DMS53 treated with DMSO at 0.1 percent for 48 hours (cell line): ENCODE data around the gene PTTG1IP.

Experiments
- DNase-seq: peaks from one replicate; lab custom pipeline; 2025; ENCODE audit not compliant: unreplicated experiment; lab: John Stamatoyannopoulos, UW

Gene PTTG1IP

DNA sequence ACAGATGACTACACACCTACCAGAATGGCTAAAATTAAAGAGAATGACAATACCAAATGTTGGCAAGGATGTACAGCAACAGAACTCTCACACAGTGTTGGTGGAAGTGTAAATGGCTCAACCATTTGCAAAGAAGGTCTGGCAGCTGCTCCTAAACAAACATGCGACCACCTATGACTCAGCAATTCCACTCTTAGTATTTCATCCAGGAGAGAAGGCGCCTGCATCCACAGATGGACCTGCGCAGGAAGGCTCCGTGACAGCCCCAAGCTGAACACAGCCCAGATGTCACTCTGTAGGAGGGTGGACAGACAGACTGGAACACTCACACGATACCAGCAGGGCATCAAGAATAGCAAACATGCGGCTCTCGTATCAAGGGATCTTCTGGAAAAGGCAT lies 6.7 kb downstream of the PTTG1IP start:
- no peak for DNase-seq

- DNase-seq, result no peak
Measured at GRCh38 chr21:44865561-44866280, 7.8 kb downstream of the PTTG1IP start.

DNA sequence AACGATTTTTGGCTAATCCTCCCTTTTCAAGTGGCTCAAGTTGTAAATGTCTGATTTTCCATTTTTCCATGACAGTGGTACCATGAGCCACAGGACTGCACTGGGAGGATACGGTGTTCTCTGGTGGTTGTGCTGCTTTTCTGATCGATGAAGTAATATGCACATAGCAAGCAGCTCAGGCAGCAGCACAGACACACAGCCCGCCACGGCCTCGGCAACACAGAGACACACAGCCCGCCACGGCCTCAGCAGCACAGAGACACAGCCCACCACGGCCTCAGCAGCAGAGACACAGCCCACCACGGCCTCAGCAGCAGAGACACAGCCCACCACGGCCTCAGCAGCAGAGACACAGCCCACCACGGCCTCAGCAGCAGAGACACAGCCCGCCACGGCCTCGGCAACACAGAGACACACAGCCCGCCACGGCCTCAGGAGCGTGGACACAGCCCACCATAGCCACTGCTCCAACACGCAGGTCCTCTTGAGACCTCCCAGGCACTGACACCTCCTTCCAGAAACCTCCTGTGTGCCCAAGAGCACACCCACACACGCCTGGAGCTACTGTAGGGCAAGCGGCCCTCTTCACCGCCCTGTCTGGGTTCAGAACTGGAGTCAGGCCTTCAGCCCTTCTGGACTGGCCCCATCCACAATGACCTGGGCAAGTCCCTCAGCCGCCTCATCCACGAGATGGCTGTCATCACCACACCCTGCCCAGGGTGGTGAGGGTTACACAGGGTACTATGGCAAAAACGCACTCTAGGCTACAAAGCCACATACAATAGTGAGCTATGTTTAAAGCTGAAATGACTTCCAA lies 10.4 kb downstream of the PTTG1IP start:
- DNase-seq, result no peak

- no peak for DNase-seq
Measured at GRCh38 chr21:44858791-44859190, 14.7 kb downstream of the PTTG1IP start.

GRCh38 chr21:44858291-44858690 lies 15.2 kb downstream of the PTTG1IP start:
- DNase-seq, result no peak

- no peak for DNase-seq
Measured at GRCh38 chr21:44857127-44857892, 16.2 kb downstream of the PTTG1IP start.

GRCh38 chr21:44856131-44856530 lies 17.4 kb downstream of the PTTG1IP start:
- no peak for DNase-seq

- no peak for DNase-seq
Measured at GRCh38 chr21:44855572-44855971, 17.9 kb downstream of the PTTG1IP start.

DNA sequence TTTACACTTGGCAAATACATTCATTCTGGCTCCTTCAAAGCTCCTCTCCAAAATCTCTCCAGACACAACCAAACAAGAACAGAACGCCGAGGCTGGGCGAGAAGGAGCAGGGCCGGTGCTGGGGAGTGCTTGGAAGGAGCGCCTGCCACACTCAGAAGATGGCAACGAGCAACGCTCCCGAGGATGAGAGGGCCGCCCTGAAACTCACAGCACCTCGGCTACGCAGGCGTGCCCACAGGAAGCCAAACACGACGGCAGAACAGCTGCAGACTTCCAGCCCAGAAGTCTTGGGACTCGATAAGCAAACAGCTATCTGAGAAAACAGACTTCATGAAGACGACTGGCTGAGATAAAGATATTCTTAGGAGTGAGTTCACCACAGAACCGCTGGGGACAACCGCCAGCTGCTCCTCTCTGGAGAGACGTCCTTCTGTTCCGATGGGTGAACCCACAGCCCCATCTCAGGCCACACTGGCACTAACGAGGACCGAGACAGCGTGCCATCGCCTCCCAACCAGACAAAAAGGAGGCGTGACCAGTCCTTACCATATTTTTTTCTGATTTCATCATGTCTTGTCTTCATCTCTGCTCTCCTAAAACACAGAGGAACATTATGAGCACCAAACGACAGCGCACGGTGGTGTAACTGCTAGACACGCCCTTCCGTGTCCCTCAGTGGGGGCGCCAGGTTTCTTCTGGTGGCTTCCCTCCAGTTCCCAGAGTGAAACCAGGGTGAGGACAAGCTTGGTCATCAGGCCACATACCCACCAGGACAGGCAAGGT lies 18.6 kb downstream of the PTTG1IP start:
- no peak for DNase-seq

DNA sequence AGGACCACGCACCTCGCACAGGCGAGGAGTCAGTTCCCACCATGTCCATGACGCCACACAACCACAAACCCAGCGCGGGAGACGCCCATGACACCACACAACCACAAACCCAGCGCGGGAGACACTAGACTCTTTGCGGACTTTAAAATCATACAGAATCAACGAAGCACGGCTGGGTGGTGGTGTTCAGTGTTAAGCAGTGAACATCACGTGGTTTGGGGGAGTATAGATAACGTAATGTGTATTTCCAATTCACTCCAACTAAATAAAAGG lies 19.2 kb downstream of the PTTG1IP start:
- no peak for DNase-seq

DNA sequence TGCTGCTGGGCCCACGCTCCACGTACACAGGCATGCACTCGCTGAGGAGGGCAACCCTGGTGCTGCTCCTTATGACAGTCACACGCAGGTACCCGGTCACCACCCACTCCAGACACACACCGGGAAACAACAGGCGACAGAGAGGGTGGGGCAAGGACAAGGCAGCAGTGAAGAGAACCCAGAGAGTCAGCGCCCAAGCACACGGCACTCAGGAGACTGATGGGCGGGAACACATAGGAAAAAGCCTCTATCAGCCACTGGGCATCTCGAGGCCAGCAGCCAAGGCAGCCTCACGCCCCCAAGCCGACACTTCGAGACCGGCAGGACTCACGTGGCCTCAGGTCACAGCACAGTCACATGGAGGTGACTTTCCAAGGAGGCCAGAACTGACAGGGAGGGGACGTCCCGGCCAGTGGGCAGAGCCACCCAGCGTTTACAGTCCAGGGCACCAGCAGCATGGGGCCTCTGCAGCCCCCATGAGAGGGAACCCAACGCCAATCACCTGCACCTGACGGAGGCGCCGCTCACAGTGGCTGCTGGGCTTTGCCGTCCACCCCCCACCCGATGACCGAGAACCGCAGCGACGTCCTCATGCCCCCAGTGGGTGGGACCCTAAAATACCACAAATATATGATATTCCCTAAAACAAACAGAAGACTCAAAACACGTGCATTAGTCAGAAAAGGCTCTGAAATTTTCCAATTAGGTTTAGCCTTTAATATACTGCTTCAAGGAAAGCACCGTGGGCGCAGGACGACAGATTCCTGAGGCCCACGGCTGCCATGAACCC lies 19.7 kb downstream of the PTTG1IP start:
- no peak for DNase-seq

- DNase-seq, result no peak
Measured at GRCh38 chr21:44850905-44851657, 22.4 kb downstream of the PTTG1IP start.

DNA sequence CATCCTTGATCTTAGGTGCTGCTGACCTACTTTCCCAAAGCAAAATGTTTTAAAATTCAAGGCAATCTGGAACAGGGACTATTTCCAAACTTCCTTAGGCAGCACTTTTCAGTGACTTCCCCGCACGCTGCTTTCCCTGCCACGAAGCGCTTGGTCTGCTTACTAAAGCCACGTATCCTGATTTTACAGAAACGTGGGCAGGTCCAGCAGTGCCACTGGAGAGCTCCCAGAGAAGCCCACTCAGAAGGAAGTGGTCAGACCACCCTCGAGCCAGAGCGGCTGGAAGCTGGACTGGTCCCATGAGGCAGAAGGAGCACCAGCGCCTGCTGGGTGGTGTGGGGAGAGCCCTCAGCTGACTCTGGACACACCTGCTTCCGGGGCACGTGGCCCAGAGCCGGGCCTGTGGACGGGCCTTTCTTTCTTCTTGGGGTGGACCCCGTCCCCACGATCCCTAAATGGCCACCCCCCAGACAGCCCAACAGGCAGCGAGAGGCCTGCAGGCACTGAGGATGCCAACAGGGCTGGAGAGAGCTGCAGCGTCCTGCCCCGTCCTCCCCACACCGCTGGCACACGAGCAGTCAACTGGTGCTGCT lies 23.2 kb downstream of the PTTG1IP start:
- no peak for DNase-seq

- DNase-seq, result no peak
Measured at GRCh38 chr21:44849616-44850130, 23.8 kb downstream of the PTTG1IP start.

- no peak for DNase-seq
Measured at GRCh38 chr21:44848821-44849521, 24.5 kb downstream of the PTTG1IP start.

DNA sequence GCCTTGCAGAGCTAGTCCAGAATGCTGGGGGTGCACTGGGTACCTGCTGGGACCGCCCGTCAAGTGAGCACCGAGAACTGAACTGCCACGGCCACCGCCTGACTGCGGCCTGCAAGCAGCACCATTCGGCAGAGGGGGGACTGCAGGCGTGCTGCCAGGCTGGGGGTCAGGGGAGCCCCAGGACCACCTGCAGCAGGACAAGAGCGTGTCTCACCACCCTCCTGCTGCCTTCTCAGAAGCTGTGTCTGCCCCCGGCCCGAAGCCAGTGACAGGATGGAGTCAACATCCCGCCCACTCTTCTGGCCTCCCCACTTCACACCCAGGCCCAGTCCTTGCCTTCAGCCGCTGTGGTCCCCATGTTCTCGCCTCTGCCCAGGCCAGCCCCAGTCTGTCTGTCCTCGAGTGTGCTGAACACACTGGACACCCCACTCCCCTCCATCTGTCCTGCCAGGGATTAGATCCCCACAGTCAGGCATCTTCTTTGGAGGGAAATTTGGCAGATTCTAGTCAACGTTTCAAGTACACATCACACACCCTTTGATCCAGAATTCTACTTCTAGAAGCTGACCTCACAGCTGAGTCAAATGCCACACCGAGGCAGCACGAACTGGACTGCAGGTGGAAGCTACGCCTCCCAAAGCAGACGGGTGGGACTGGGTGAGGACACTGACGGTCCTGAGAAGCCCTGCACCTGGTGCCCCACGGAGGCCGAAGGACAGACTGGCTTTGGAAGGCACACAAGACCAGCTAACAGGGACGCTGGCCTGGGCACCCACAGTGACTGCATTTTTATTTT lies 26.0 kb downstream of the PTTG1IP start:
- no peak for DNase-seq

DNA sequence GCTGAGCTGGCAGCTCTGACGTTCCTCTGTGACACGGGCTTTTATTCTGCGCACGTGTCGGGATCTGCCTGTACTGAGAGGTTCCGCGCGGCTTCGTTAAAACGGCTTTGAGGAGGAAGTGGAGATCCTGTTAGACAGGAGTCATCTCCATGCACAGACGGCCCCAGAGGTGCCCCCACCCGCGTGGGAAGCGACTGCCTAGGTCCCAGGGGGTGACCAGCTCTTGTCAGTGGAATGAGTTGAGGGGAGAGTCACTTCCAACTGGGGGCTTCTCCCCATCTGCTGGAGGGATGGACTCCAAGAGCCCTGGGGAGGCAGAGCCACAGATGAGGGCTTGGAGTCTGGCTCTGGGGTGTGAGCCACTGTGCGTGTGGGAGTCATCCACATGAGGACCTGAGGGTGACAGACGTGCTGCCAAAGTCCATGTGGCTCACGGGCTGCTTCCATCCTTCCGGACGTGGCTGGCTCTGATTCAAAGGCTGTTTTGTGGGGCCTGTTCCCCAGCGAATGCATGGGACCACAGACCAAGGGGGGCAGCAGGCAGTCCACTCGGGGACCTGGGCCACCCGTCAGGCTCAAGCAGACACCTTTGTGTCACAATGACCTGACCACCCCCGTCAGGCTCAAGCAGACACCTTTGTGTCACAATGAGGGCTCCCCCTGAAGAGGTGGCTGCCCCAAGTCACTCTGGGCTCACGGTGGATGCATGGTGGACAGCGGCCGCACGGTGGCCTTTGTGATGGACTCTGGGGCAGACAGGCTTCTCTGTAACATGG lies 26.8 kb downstream of the PTTG1IP start:
- DNase-seq, result peak; percentile 29
